Activated CD8-positive, alpha-beta T cell treated with anti-CD3 and anti-CD28 coated beads for 36 hours (primary cell): ENCODE results near the gene MTMR3. TPM values are rescaled to one million over a fixed set of nuclear protein-coding genes. Genes with fewer than 3 reads are reported as not detected.

Experiments
- ATAC-seq: fragments of 200-7000 bp; cut with Tn5 transposase; one replicate; pipeline ENCODE4 v1.10.0; 2021; ENCODE audit warnings: mild to moderate bottlenecking, moderate library complexity
- CTCF ChIA-PET: fragments of 350-600 bp; sonication (Branson Sonifier 250); formaldehyde crosslinking; loops from one replicate; lab custom pipeline; 2021; ENCODE audit warnings: antibody characterized with exemption; lab: Charles Lee
- POLR2A ChIA-PET: fragments of 350-600 bp; sonication (Branson Sonifier 250); formaldehyde crosslinking; loops from one replicate; lab custom pipeline; 2021; ENCODE audit warnings: antibody characterized with exemption; lab: Charles Lee
- DNase-seq: peaks from one replicate; pipeline ENCODE4 v3.0.0-alpha.2; 2020
- H3K27ac Mint-ChIP-seq: one replicate; pipeline ENCODE4 v1.8.0; 2021; ENCODE audit warnings: mild to moderate bottlenecking, mixed read lengths
- H3K27me3 Mint-ChIP-seq: one replicate; pipeline ENCODE4 v1.8.0; 2021; ENCODE audit warnings: mixed read lengths
- H3K36me3 Mint-ChIP-seq: one replicate; pipeline ENCODE4 v1.8.0; 2021; ENCODE audit warnings: low read depth, mixed read lengths
- H3K4me1 Mint-ChIP-seq: one replicate; pipeline ENCODE4 v1.8.0; 2021; ENCODE audit warnings: low read depth, mixed read lengths
- H3K4me3 Mint-ChIP-seq: one replicate; pipeline ENCODE4 v1.8.0; 2021; ENCODE audit warnings: mild to moderate bottlenecking, moderate library complexity, mixed read lengths
- H3K9me3 Mint-ChIP-seq: one replicate; pipeline ENCODE4 v1.8.0; 2021; ENCODE audit warnings: mixed read lengths
- intact Hi-C: fragments of 100-400 bp; cut with micrococcal nuclease; formaldehyde crosslinking; loops from one replicate; pipeline ENCODE4 v1.10.0; 2022
- total RNA-seq, 2 experiments: library from RNA; stranded (reverse); gene quantifications; one replicate each; pipeline ENCODE4 v1.2.3, GENCODE V29; 2021
- TF ChIP-seq, protein P1 (sequence below): fragments of 200-600 bp; IDR thresholded peaks from one replicate; pipeline ENCODE4 v1.8.0; 2022; ENCODE audit warnings: antibody characterized with exemption, mild to moderate bottlenecking

The MTMR3 gene
- total RNA-seq, 2 experiments from 2014 or later: 19.5 to 21.3 TPM

GRCh38 chr22:29987137-29987536, 104.2 kb downstream of the MTMR3 start:
- ChIA-PET POLR2A (no interaction called here), CTCF (interaction anchor here (1.1 kb wide), 1 partner anchor 11 kb away, joined by 3 read pairs; no protein-coding TSS in a partner anchor)
- H3K9me3 Mint-ChIP-seq: no peaks in the 10 kb centered on the region
- ATAC-seq (no peak), DNase-seq (no peak)
- no peaks in the 10 kb centered on the region for H3K27me3 Mint-ChIP-seq
- TF ChIP-seq, protein P1, sequence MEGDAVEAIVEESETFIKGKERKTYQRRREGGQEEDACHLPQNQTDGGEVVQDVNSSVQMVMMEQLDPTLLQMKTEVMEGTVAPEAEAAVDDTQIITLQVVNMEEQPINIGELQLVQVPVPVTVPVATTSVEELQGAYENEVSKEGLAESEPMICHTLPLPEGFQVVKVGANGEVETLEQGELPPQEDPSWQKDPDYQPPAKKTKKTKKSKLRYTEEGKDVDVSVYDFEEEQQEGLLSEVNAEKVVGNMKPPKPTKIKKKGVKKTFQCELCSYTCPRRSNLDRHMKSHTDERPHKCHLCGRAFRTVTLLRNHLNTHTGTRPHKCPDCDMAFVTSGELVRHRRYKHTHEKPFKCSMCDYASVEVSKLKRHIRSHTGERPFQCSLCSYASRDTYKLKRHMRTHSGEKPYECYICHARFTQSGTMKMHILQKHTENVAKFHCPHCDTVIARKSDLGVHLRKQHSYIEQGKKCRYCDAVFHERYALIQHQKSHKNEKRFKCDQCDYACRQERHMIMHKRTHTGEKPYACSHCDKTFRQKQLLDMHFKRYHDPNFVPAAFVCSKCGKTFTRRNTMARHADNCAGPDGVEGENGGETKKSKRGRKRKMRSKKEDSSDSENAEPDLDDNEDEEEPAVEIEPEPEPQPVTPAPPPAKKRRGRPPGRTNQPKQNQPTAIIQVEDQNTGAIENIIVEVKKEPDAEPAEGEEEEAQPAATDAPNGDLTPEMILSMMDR: no peak
- intact Hi-C loops: no loop called here
- H3K36me3 Mint-ChIP-seq: peaks cover 2% of the 10 kb centered on the region
- no peaks in the 10 kb centered on the region for H3K4me1 Mint-ChIP-seq
- no peak overlapping the region for H3K27ac Mint-ChIP-seq
- H3K4me3 Mint-ChIP-seq: no peak overlapping the region

DNA sequence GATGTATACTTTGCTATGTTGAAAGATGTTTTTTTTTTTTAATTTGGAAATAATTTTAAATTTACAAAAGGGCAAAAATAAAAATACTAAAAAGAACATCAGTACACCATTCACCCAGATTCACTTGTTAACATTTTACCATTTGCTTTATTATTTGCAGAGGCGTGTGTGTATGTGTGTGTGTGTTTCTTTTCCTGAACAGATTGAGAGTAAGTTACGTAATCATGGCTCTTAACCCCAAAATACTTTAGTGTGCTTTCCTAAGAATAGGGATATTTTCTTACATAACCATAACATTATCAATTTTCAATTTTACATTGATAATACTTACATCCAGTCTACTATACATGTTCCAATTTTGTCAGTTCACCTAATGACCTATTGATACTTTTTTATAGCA, 105.7 kb downstream of the MTMR3 start:
- no peaks in the 10 kb centered on the region for H3K9me3 Mint-ChIP-seq
- H3K4me3 Mint-ChIP-seq: no peak overlapping the region
- ATAC-seq (no peak), DNase-seq (no peak)
- POLR2A ChIA-PET: no interaction called here
- H3K4me1 Mint-ChIP-seq: no peaks in the 10 kb centered on the region
- peaks cover 2% of the 10 kb centered on the region for H3K36me3 Mint-ChIP-seq
- H3K27ac Mint-ChIP-seq: no peak overlapping the region
- CTCF ChIA-PET: interaction anchor here (1.4 kb wide), 1 partner anchor 17 kb away, joined by 5 read pairs; no protein-coding TSS in a partner anchor
- intact Hi-C loops: no loop called here
- TF ChIP-seq, protein P1: no peak
- H3K27me3 Mint-ChIP-seq: no peaks in the 10 kb centered on the region

- DNase-seq: no peak
- H3K27ac Mint-ChIP-seq: no peak overlapping the region
- ChIA-PET CTCF (no interaction called here), POLR2A (no interaction called here)
- no peak for ATAC-seq
- no peaks in the 10 kb centered on the region for H3K36me3 Mint-ChIP-seq
- H3K27me3 Mint-ChIP-seq: no peaks in the 10 kb centered on the region
- no peak overlapping the region for H3K4me3 Mint-ChIP-seq
- no peaks in the 10 kb centered on the region for H3K9me3 Mint-ChIP-seq
- TF ChIP-seq, protein P1: no peak
- peaks cover 6% of the 10 kb centered on the region for H3K4me1 Mint-ChIP-seq
- intact Hi-C loops: no loop called here
Measured at GRCh38 chr22:29989446-29989845, 106.5 kb downstream of the MTMR3 start.

- intact Hi-C loops: no loop called here
- CTCF ChIA-PET: interaction anchor here (1.1 kb wide), 1 partner anchor 13 kb away, joined by 7 read pairs; no protein-coding TSS in a partner anchor
- Mint-ChIP-seq H3K27ac (no peak overlapping the region), H3K4me1 (peaks cover 7% of the 10 kb centered on the region), H3K4me3 (no peak overlapping the region), H3K36me3 (no peaks in the 10 kb centered on the region), H3K27me3 (no peaks in the 10 kb centered on the region), H3K9me3 (no peaks in the 10 kb centered on the region)
- no peak for ATAC-seq
- POLR2A ChIA-PET: no interaction called here
- TF ChIP-seq, protein P1: no peak
- no peak for DNase-seq
Measured at GRCh38 chr22:29992341-29993275, 109.6 kb downstream of the MTMR3 start.
